ENCODE results near the gene RHOT2.
"Not testable (repeated sequence)": the region's sequence is repeated elsewhere in the genome, so short reads cannot be mapped to it uniquely, and the experiment has no call there.

Gene RHOT2

GRCh38 chr16:702341-702740 is 34.4 kb downstream of the RHOT2 start:
- no peak for DNase-seq

- no peak for DNase-seq
Observed at GRCh38 chr16:703406-703805, 35.5 kb downstream of the RHOT2 start.

- no peak for DNase-seq
Observed at GRCh38 chr16:704047-704446, 36.1 kb downstream of the RHOT2 start.

GRCh38 chr16:704552-705380 is 36.8 kb downstream of the RHOT2 start:
- no peak for DNase-seq

DNA sequence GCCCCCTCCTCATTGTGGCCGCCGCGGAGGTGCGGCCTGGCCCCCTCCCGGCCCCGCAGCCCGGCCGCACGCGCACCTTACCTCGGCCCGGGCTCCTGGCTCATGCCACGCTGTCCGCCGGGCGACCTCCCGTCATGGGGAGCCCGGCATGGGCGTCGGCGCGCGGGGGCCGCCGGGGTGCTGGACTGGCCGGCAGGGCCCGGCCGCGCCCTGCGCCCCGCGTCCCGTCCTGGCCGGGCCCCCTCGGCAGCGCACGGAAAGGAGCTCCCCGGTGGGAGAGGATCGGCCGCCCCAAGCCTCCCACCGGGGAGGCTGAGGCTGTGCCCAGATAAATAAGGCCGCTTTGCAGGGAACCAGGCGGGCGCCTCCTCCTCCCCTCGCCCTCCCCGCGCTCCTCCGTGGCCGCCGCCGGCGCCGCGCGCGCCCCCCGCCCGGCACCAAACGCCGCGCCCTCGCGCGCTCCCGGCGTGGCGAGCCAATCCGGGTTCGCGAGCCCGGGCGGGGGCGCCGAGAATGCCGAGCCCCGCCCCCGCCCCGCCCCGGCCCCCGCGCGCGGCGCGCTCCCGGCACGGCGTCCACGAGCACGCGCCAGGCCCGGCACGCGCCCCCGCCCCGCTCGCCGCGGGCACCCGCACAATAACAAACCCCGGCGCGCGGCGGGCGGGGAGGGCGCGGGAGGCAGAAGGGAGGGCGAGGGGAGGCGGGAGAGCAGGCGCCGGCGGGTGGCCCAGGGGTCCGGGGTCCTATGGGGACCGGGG is 37.7 kb downstream of the RHOT2 start, which contains the start of gene FBXL16:
FBXL16 (minus strand) TSS at position 371 of the 758 bp plus-strand sequence. CDS start 8,396 bp downstream, outside the sequence.
- no peak for DNase-seq

DNA sequence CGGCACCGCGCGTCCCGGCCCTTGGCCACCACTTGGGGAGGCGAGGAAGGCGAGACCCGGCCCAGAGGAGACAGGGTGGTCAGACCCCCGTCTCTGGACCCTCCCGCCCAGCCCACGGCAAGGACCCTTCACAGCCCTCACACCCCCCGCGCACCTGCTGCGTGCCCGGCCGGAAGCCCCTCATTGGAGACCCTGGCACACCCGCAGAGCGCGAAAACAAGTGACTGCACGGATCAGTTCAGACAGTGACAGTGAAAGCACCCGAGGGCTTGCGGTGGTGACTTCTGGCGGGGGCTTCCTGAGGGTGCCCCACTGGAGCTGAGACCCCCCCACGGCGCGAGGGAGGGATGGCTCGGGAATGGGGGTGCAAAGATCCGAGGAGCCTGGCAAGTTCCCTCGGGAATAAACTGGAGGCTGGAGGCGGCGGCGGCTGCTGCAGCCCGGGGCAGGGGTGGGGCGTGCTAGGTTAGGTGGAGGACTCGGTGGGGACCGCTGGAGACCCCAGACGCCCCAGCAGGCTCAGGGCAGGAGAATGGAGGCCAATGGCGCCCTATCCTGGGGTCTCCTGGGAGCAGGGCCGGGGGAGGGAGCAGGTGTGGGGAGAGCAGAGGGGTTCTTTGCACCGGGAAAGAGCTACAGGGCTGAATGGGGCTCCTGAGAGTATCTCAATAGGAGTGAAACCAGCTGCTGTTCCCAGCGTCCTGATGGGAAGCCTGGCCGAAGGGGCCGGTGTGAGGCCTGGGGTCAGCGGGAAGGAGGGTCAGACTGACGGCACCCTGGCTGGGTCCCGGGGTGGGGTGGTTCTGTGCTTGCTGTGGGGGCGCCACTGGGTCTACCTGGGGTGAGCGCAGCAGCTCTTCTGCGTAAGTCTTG is 38.5 kb downstream of the RHOT2 start:
- DNase-seq: no peak

DNA sequence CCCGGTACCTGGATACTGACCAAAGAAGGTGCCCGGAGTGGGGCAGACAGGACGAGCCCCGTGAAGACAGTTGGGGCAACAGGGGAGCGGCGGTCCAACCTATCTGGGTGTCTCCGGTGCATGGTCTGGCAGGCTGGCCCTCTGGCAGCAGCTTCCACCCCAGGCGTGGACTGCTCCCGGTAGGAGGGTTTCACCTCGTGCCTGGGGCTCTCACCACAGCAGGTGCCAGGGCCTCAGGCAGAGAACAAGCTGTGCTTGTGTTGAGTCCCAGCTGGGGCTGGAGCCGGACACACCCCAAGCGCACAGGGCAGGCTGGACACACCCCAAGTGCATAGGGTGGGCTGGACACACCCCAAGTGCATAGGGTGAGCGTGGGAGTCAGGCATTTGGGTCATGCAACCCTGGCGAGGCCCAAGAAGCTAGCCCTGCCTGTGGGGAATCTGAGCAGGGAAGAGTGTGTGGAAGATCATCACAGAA is 39.2 kb downstream of the RHOT2 start:
- DNase-seq: no peak

DNA sequence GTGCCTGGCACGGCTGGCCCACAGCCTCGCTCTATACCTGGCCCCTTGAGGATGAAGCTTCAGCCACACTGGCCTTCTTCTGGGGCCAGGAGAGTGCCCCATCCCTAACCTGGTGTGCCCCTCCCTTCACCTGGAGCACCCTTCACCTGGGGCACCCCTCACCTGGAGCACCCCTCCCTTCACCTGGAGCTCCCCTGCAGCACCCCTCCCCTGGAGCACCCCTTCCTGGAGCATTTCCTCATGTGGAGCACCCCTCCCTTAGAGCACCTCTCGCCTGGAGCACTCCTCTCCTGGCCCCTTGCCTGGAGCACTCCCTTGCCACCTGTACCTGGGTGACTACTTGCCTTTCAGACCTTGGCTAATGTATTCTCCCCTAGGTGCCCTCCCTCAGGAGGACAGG is 40.1 kb downstream of the RHOT2 start:
- no peak for DNase-seq

DNA sequence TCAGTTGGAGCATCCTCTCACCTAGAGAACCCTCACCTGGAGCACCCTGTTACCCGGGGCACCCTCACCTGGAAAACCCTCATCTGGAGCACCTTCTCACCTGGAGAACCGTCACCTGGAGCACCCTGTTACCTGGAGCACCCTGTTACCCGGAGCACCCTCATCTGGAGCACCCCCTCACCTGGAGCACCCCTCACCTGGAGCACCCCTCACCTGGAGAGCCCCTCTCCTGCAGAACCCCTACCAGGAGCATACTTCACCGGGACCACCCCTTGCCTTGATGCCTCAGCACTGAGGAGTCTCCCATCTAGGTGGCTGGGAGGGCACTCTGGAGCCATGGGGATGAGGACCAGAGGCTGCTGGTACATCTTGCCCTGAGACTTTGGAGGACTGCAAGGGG is 41.0 kb downstream of the RHOT2 start:
- DNase-seq: no peak

- DNase-seq: peak; percentile 91
Observed at GRCh38 chr16:709566-710499, 41.9 kb downstream of the RHOT2 start.

- no peak for DNase-seq
Observed at GRCh38 chr16:710500-711075, 42.7 kb downstream of the RHOT2 start.

DNA sequence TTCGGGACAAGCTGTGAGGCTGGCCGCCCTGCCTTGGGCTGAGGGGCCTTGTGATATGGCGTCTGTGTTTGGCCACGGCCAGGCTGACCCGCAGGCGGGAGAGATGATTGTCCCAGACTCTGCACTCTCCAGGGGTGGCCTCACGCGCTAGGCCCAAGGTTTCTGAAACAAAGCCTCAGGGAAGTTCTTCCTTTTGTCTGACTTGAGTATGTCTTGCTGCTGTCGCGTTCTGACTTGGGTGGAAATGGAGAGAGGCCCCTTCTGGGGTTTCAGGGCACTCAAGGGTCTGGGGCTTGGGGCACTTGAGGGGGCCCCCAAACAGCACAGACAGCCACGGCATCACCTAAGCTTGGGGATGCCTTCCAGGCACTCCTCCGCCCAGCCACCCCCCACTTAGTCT is 43.2 kb downstream of the RHOT2 start:
- no peak for DNase-seq

- DNase-seq: no peak
Observed at GRCh38 chr16:711548-712320, 43.8 kb downstream of the RHOT2 start.

DNA sequence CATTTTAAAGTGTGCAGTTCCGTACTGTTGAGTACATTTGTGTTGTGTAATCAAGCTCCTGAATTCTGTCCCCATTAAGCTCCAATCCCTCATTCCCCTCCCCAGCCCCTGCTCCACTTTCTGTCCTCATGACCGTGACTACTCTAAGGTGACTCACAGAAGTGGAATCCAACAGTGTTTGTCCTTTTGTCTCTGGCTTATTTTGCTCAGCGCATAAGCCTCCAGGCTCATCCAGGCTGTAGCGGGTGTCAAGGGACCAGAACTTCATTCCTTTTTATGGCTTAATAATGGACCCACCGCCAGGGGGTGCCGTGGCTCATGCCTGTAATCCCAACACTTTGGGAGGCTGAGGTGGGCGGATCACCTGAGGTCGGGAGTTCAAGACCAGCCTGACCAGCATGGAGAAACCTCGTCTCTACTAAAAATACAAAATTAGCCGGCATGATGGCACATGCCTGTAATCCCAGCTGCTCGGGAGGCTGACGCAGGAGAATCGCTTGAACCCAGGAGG is 44.9 kb downstream of the RHOT2 start:
- not testable (repeated sequence) for DNase-seq

DNA sequence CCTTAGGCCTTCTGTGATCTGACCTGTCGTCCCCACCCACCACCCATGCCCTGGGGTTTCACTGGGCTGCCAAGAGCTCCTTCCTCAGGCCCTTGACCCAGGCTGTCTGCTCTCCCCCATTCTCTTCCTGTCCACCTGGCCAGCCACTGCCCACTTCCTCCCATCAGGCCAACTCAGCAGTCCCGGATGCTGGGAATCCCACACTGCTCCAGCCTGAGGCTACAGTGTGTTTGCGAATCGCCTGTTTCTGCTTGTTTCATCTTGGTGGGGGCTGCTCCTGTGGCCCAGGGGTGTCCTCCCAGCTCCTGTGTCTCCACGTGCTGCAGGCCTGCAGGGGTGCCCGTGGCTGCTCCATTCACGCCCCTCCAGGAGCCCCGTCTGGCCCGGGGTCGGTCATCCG is 46.1 kb downstream of the RHOT2 start:
- no peak for DNase-seq

DNA sequence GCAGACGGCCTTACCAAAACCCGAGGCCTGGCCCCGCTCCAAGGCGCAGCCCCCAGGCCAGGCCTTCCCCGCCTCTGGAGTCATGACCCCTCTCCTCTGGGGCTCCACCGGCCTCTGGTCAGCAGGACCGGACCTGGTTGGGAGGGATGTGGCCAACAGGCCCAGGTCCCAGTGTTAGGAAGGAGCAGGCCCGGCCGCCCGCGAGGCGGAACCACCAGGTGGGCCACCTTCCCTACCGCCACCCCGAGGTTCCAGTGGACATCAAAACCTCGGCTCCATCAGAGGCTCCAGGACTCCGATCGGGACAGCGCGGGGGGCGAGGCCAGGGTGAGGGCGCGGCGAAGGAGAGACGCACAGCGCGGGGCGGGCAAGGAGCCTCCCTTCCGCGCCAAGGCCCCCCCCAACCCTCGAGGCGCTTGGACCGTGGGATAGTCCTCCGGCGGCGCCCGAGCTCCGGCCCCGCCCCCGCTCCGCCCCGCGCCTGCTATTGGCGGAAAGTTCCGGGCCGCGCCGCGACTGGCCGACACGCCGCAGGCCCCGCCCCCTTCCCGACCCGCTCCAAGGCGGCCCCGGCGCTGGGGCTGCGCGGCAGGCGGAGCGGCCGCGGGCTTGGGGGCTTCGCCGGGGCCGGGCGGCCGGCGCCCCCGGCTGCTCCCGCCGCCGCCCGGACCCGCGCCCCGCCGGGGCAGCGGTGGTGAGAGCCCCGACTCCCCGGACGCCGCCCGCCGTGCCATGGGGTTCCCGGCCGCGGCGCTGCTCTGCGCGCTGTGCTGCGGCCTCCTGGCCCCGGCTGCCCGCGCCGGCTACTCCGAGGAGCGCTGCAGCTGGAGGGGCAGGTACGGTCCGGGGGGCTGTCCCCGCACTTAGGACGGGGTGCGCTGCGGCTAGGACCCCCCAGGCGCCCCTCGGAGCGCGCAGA is 46.9 kb downstream of the RHOT2 start, which contains the start of gene METRN:
METRN (plus strand) TSS at position 561 of the 919 bp plus-strand sequence; CDS start at position 733, 172 bp downstream.
- DNase-seq: peak; percentile 49

DNA sequence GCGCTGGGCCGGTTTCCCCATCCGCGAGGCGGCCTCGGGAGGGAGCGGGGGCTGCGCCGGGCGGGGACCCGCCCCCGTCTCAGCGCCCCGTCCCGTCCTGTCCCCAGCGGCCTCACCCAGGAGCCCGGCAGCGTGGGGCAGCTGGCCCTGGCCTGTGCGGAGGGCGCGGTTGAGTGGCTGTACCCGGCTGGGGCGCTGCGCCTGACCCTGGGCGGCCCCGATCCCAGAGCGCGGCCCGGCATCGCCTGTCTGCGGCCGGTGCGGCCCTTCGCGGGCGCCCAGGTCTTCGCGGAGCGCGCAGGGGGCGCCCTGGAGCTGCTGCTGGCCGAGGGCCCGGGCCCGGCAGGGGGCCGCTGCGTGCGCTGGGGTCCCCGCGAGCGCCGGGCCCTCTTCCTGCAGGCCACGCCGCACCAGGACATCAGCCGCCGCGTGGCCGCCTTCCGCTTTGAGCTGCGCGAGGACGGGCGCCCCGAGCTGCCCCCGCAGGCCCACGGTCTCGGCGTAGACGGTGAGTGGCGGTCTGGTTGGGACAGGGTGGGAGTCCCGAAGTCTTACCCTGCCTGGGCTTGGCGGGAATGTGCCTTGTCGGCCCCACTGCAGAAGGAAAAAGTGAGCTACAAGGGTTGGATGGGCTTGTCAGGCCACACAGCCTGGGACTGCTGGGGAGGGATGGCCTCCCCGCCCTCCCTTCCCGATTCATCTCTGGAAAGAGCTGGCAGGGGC is 47.7 kb downstream of the RHOT2 start:
- no peak for DNase-seq

GRCh38 chr16:716200-716568 is 48.3 kb downstream of the RHOT2 start:
- DNase-seq: no peak
